ENCODE results near the gene VEGFC. TPM values are rescaled to one million over a fixed set of nuclear protein-coding genes. Genes with fewer than 3 reads are reported as not detected.

Gene VEGFC
- total RNA-seq, 1 donor from 2014 or later = 1.6 TPM

GRCh38 chr4:176641237-176641636, 151.5 kb downstream of the VEGFC start:
- no peaks in the 10 kb centered on the region for H3K4me1 ChIP-seq
- no peaks in the 10 kb centered on the region for H3K36me3 Mint-ChIP-seq
- H3K9me3 Mint-ChIP-seq = no peaks in the 10 kb centered on the region
- no peaks in the 10 kb centered on the region for H3K36me3 ChIP-seq
- H2AFZ ChIP-seq (replicated peaks) = no peak overlapping the region
- H3K27me3 ChIP-seq = no peaks in the 10 kb centered on the region
- no peak overlapping the region for H3K27ac Mint-ChIP-seq
- no peak overlapping the region for H3K9ac ChIP-seq
- H3K27ac ChIP-seq = no peak overlapping the region
- no peaks in the 10 kb centered on the region for H4K20me1 ChIP-seq (ENCODE audit: low read depth)
- no peak for TF ChIP-seq EZH2 (IDR thresholded peaks at IDR 0.05)
- no peak for TF ChIP-seq EZH2phosphoT487 (IDR thresholded peaks at IDR 0.05)
- no peak for TF ChIP-seq CTCF (IDR thresholded peaks at IDR 0.05)
- H3K4me3 Mint-ChIP-seq = no peak overlapping the region
- no peak overlapping the region for H3K4me2 ChIP-seq
- H3K27me3 Mint-ChIP-seq (ENCODE audit: insufficient read depth, low read depth) = no peaks in the 10 kb centered on the region
- no peaks in the 10 kb centered on the region for H3K79me2 ChIP-seq (ENCODE audit: low read depth)
- H3F3A ChIP-seq (ENCODE audit: low read depth) = no peaks in the 10 kb centered on the region
- H3K4me3 ChIP-seq = no peak overlapping the region
- H3K4me1 Mint-ChIP-seq = no peaks in the 10 kb centered on the region
- no peak for DNase-seq (ENCODE audit: low spot score)
- no peaks in the 10 kb centered on the region for H3K9me3 ChIP-seq (ENCODE audit: low read depth)

DNA sequence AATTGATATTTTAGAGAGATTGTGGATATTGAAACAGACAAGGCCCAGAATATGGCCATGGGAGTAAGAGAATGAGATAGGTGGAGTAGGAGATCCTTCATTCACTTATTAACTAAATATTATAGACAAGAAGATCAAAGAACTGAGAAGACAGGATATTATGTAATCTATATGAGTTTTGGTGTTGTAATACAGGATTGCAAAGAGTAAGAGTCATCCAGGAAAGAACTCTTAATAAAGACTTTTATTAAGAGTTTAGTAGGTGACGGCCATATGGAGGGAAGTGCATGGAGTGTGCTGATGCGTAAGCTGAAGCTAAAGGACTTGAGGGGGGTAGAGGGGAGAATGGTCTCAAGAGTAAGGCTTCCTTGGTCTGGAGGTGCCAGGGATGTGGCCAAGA, 153.7 kb downstream of the VEGFC start:
- no peak overlapping the region for H3K27ac ChIP-seq
- H2AFZ ChIP-seq (replicated peaks) = no peak overlapping the region
- H3K4me3 ChIP-seq = no peak overlapping the region
- H3K4me2 ChIP-seq = no peak overlapping the region
- no peaks in the 10 kb centered on the region for H3F3A ChIP-seq (ENCODE audit: low read depth)
- no peaks in the 10 kb centered on the region for H3K79me2 ChIP-seq (ENCODE audit: low read depth)
- H3K4me1 ChIP-seq = no peaks in the 10 kb centered on the region
- H3K27me3 ChIP-seq = no peaks in the 10 kb centered on the region
- Mint-ChIP-seq H3K27me3 (ENCODE audit: insufficient read depth, low read depth) (no peaks in the 10 kb centered on the region), H3K4me1 (no peaks in the 10 kb centered on the region), H3K36me3 (no peaks in the 10 kb centered on the region), H3K27ac (no peak overlapping the region), H3K4me3 (no peak overlapping the region), H3K9me3 (no peaks in the 10 kb centered on the region)
- no peaks in the 10 kb centered on the region for H3K9me3 ChIP-seq (ENCODE audit: low read depth)
- no peaks in the 10 kb centered on the region for H4K20me1 ChIP-seq (ENCODE audit: low read depth)
- DNase-seq (ENCODE audit: low spot score) = no peak
- TF ChIP-seq EZH2 (IDR thresholded peaks at IDR 0.05) = no peak
- no peak for TF ChIP-seq CTCF (IDR thresholded peaks at IDR 0.05)
- TF ChIP-seq EZH2phosphoT487 (IDR thresholded peaks at IDR 0.05) = no peak
- no peak overlapping the region for H3K9ac ChIP-seq
- no peaks in the 10 kb centered on the region for H3K36me3 ChIP-seq

DNA sequence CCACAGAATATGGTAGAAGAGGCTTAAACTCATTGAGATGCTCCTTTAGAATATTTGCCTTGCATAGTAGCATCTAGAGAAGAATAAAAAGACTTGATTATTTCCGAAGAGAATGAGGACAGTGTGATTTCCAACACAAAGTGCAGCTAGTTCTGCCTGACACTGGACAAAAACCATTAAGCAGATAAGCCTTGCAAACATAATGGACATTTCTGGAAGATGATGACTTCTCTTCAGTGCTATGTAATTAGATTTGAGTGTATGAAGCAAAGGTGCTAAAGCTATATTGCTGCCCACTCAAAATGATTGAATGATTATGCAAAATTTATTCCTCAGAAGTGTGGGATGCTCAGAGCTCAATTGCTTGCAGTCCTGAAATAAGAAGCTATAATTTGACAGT, 156.4 kb downstream of the VEGFC start:
- Histone ChIP-seq H3K4me3 (no peak overlapping the region), H3K27me3 (no peaks in the 10 kb centered on the region), H3K27ac (no peak overlapping the region), H3K9me3 (ENCODE audit: low read depth) (no peaks in the 10 kb centered on the region), H3K79me2 (ENCODE audit: low read depth) (no peaks in the 10 kb centered on the region), H3K4me1 (no peaks in the 10 kb centered on the region), H3K36me3 (no peaks in the 10 kb centered on the region), H4K20me1 (ENCODE audit: low read depth) (no peaks in the 10 kb centered on the region), H3K9ac (no peak overlapping the region), H3K4me2 (no peak overlapping the region), H2AFZ (replicated peaks) (no peak overlapping the region), H3F3A (ENCODE audit: low read depth) (no peaks in the 10 kb centered on the region)
- no peaks in the 10 kb centered on the region for H3K4me1 Mint-ChIP-seq
- H3K27me3 Mint-ChIP-seq (ENCODE audit: insufficient read depth, low read depth) = no peaks in the 10 kb centered on the region
- H3K27ac Mint-ChIP-seq = no peak overlapping the region
- DNase-seq (ENCODE audit: low spot score) = no peak
- no peak overlapping the region for H3K4me3 Mint-ChIP-seq
- no peak for TF ChIP-seq EZH2 (IDR thresholded peaks at IDR 0.05)
- TF ChIP-seq CTCF (IDR thresholded peaks at IDR 0.05) = no peak
- TF ChIP-seq EZH2phosphoT487 (IDR thresholded peaks at IDR 0.05) = no peak
- H3K36me3 Mint-ChIP-seq = no peaks in the 10 kb centered on the region
- H3K9me3 Mint-ChIP-seq = no peaks in the 10 kb centered on the region

All from neural progenitor cell (in vitro differentiated cells).